SKM-1 treated with dmso at 0.1 percent for 144 hours (cell line): Measurements from ENCODE around the gene FBXW5.

ENCODE experiments used
- DNase-seq: peaks from one replicate; lab custom pipeline; 2025; ENCODE audit not compliant: unreplicated experiment; lab: John Stamatoyannopoulos, UW

The FBXW5 gene

DNA sequence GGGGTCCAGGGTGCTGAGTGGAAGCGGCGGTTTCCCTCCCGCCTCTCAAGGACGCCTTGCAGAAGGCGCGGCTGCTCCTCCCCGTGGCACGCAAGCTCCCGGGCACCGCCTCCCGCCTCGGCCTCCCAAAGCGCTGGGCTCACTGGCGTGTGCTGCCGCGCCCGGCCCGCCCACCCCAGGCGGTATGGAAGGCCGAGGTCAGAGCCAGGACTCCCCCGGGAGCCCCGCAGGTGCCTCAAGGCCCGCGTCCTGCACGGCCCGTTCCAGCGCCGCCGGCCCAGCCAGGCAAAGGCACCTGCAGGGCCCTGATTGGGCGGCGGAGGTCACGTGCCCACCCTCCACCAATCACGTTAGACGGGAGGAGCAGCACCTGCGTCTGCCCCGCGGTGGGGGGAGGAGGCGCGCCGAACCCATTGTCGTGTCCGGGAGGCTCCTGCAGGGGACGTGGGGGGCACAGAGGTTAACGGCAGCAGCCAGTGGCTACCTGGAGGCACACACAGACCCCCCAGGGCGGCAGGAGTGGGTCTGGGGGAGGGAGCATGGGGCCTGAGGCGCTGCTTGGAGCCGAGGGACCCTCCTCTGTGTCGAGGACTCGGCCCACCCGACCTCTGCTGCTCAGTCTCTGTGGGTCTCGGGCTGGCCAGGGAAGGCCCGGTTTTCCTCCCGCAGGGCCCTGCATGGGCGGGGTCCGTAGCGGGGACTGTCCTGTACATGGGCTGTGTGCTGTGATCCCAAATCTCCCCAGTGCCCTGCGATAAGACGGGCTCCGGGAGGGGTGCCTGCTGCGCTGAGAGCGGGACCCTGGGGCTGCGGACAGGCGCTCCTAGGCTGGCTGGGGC lies 5.5 kb upstream of the FBXW5 start:
- peak; percentile 76 for DNase-seq

DNA sequence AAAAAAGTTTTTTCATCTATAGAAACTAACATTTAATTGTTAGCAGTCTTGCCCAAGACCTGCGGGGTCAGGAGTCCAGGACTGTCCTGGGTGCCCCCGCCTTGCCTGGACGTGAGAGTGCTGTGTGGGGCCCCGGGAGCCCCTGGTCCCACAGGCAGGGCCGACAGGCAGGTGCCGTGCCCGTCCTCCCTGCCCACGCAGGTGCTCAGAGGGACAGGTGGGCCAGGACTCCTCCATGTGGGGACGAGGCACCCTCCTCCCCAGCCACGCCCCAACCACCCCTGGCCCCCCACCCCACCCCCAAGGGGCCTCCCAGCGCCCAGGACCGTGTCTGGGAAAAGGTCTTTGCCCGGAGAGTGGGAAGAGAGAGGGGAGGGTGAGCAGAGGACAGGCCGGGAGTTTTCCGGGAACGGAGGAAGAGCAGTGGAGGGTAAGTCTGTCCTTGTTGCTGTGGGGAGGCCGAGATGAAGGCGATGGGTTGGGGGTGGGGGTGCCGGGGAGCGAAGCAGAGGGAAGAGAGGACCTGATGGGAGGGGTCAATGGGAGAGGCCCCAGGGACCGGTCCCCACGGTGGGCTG lies 4.8 kb upstream of the FBXW5 start:
- no peak for DNase-seq

GRCh38 chr9:136947955-136948510 lies 3.5 kb upstream of the FBXW5 start:
- DNase-seq, result no peak

GRCh38 chr9:136947028-136947891 lies 2.7 kb upstream of the FBXW5 start:
- DNase-seq, result no peak

DNA sequence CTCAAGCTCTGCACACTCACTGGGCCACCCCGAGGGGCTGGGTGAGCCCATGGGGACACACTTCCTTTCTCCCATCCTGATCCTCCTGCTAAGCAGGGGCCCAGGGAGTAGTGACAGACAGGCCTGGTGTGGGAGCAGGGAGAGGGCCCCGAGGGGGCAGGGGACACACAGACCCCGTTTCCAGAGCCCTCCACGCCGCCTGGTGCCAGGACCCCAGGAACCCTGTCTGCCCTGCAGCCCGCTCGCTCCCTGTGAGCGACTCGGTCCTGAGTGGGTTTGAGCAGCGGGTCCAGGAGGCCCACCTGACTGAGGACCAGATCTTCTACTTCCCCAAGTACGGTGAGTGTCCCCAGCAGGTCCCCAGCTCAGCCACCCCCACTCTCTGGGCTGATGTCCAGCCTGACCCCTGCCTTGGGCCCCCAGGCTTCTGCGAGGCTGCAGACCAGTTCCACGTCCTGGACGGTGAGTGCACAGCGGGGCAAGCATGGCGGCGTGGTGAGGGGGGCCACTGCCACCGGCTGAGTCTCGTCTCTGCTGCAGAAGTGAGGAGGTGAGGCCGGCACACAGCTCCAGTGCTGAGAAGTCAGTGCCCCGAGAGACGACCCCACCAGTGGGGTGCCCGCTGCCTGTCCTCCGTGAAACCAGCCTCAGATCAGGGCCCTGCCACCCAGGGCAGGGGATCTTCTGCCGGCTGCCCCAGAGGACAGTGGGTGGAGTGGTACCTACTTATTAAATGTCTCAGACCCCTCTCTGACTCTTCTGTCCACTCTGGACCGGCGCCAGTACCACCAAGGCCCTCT lies 1.9 kb upstream of the FBXW5 start:
- no peak for DNase-seq

- no peak for DNase-seq
Observed at GRCh38 chr9:136945333-136946227, 1.0 kb upstream of the FBXW5 start.

DNA sequence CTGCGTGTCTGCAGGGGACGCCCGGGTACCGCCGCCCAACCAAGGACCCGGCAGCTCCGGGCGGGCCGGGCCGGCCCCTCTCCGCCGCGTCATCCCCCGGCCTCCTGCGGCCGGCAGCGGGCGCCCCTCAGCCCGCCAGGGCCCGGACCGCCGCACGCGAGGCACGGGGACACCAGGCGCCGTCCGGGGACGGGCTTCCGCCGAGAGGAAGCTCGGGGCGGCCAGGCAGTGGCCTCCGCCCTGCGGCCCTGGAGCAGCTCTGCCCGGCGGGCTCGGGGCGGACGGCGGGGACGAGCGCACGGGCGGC lies 373 bp downstream of the FBXW5 start:
- peak; percentile 53 for DNase-seq

GRCh38 chr9:136943291-136944211 lies 987 bp downstream of the FBXW5 start:
- no peak for DNase-seq

DNA sequence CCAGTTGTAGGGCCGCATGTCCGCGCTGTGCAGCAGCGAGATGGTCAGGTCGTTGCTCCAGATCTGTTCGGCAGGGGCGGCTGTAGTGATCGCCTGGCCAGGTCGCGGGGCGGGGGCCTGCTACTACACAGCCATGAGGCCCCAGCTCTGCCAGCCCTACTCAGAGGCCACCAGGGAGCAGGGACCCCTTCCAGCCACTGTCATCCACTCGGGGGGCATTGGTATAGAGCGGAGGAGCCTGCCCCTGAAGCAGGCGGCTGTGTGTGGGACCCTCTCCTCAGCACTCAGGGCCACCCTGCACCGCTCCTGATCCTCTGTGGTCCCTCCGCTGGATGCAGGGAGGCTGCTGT lies 1.7 kb downstream of the FBXW5 start:
- no peak for DNase-seq

DNA sequence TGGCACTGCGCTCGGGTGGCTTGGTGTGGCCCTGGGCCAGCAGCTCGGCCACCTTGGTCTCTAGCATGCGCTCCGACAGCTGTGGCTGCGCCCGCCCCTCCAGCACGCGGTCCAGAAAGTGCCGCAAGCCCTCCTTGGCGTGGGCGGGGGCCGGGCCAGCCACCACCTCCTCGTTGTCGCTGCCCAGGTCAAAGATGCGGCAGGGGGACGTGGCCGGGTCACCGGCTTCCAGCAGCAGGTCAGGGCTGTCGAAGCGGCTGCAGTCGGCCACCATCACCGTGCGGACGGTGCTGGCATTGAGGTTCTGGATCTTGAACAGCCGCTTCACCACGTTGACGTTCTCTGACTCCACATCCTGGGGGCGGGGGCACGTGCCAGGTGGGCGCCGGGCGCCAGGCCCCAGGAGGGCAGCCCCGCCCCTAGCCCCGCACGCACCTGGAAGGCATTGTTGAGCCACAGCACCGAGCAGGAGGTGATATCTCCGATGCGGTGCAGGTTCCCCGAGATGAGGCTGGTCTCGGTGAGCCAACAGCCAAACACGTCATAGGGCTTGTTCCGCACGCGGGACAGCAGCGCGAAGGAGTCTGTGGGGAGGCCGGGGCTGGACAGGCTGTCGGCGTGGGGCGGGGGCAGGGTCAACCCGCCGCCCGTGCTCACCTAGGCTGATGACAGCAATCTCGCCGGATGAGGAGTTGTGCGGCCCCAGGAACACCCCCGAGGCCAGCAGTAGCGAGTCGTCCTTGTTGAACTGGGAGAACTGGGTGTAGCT lies 2.2 kb downstream of the FBXW5 start:
- no peak for DNase-seq

DNA sequence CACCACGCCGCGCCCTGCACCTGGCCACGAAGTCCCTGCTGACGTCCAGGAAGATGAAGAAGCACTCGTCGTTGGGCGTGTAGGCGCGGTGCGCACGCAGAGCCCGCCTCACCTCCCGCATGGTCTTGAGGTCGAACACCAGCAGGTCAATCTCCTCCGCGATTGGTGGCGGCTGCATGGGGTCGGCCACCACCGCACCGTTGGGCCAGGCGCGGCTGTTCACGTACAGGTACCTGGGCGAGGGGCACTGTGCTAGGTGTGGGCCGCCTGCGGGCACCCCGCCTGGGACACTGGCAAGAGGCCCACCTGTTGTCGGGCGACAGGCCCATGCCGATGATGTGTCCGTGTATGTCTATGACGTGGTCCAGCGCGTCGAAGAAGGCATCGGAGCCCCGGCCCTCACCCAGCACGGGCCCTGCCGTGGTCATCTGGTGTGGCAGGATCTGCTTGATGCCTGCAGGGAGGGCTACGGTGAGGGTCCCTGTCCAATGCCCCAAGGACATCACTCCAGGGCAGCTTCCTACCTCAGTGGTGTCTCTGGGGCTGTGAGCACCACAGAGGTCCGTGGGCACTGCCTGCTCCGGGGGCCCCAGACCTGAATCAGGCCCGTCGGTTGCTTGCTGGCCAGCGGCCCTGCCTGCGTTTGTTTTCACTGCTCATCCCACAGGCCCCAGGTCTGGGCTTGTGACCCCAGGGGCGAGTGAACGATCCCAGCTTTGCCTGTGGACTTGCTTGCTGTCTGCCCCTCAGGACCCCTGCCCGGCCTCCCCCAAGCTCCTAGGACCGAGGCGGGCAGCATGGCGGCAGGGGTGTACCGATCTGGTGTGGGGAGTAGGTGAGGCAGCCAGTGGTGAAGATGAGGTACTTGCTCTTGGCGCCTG lies 3.1 kb downstream of the FBXW5 start:
- DNase-seq, result no peak

DNA sequence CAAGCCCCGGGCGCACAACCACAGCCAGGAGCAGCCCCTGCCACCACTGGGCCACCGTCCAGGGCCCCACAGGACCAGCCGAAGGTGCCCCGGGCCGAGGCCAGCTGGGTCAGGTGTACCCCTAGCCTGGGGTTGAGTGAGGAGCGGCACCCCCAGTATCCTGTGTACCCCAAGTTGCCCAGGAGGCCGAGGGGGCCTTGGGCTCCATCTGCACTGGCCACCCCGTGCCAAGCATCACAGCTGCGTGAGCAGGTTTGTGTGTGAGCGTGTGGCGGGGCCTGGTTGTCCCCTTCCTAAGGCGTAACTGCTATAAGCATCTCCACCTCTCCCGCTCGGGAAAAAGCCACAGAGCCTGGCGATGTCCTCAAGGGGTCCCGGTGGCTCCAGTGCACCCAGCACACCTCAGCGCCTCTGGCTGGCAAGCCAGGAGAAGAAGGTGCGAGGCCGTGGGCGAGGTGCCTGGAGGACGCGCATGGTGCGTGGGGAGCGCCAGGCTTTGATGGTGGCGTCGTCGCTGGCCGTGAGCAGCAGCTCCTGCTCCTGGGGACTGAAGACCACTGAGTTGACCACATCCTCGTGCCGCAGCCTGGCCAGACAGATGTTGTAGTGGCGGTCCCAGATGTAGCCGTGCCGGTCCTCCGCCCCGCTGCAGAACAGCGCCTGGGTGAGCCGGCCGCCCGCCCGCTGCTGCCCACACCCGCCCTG lies 3.9 kb downstream of the FBXW5 start:
- no peak for DNase-seq

- no peak for DNase-seq
Observed at GRCh38 chr9:136939996-136940525, 4.5 kb downstream of the FBXW5 start.

GRCh38 chr9:136939431-136939995 lies 5.0 kb downstream of the FBXW5 start:
- DNase-seq, result no peak

DNA sequence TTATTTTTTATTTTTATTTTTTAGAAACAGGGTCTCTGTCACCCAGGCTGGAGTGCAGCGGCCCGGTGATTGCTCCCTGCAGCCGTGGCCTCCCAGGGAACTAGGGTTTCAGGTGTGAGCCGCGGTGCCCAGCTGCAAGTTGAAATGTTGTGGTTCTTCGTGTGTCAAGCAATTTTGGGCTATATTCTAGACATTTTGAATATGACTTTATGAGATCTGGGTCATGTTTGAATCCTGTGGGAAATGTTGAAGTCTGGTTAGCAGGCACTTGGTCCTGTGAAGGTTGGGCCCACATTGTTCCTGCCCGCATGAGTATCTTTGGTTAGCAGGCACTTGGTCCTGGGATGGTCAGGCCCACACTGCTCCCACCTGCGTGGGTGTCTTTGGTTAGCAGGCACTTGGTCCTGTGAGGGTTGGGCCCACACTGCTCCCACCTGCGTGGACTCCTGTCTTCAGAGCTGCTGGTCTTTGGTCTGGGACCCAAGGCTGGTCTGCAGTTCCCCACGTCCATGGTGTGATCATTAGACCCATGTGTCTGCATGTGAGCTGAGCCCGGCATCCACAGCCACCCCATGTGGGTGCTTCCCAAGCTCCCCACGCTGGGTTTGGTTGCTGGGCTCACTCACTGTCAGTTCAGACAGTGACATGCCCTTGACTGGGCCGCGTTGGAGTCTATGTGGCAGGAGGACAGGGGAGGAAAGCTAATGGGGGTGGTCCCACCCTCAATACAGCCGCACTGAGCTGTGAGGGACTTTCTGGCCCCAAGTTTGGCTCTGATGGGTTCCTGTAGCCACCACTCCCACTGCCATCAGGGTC lies 7.1 kb downstream of the FBXW5 start:
- no peak for DNase-seq
